Ureter (tissue), 1 donor: ENCODE measurements around the gene JUP. TPM values are rescaled to one million over a fixed set of nuclear protein-coding genes. Genes with fewer than 3 reads are reported as not detected.
"Not testable (repeated sequence)": the region's sequence is repeated elsewhere in the genome, so short reads cannot be mapped to it uniquely, and the experiment has no call there.

Experiments
- DNase-seq: peaks from one replicate; pipeline ENCODE4 v3.0.0-alpha.2; 2020; ENCODE audit warnings: low spot score
- total RNA-seq: library from RNA; stranded (reverse); gene quantifications from one replicate; pipeline ENCODE4 v1.2.4, GENCODE V29; 2023
- donor health status: DM: yes; HTN: yes; CAD: no.

The JUP gene
- total RNA-seq, 1 donor from 2014 or later: 277 TPM

DNA sequence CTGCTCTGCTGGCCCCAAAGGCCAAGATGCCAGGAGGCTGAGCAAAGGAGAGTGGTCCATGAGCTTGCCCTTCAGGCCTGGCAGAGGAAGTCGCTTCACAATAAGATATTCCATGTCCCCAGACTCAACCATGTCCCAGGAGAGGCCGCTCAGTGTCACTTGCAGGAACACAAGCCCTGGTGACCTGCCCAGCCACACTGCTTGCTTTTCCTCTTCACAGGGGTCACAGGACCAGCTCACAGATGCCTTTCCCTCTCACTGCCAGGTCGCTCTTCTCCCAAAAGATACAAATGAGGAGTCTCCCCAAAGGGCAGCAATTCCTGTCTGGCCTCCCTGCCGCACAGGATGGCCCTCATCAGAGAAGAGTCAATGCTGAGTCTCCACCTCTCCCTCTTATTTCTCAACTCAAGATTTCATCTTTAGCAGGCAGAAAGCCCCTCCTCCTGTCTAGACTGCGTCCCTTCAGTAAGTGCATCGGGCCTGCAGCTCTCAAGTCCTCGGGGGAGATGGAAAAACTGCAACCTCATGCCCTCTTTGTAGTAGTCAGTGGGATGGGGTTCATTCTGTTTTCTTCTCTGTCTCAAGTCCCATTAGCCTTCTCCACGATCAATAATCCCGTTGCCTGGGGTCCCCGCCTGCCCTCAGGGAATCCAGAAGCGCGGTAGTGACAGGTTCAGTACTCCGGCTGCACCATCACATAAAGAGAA is 5.0 kb downstream of the JUP start:
- no peak for DNase-seq

DNA sequence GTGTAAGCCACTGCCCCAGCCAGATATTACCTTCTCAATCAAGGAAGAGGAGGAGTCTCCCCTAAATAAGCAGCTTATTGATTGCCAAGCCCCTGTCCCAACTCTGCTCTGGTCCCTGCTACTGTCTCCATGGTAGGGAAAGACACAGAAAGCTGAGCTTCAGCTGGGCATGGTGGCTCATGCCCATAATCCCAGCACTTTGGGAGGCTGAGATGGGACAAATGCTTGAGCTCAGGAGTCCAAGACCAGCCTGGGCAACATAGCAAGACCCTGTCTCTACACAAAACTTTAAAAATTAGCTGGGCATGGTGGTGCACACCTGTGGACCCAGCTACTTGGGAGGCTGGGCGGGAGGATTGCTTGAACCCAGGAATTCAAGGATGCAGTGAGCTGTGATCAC is 6.6 kb downstream of the JUP start:
- DNase-seq: no peak

GRCh38 chr17:41777574-41778188 is 8.8 kb downstream of the JUP start:
- DNase-seq: peak; percentile 78

DNA sequence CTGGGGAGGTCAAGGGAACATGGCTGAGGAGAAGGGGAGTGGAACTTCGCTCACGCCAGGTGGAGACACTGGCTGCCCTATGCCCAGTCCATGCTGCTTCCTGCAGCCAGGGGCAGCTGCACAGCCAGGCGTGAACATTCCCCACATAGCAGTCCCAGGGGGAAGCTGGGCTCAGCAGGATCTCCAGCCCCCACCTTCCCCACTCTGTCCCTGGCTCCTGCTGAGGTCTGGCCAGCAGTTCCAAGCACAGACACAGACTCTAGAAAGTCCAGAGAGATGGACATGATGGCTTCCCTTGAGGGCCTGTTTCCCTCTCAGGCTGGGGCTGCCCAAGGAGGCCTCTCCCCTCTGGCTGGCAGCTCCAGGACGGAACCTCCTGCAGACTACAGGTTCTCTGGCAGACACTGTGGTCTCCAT is 9.3 kb downstream of the JUP start:
- no peak for DNase-seq

- not testable (repeated sequence) for DNase-seq
These were observed 10.1 kb downstream of the JUP start for GRCh38 chr17:41776262-41776900.

- no peak for DNase-seq
These were observed 10.9 kb downstream of the JUP start for GRCh38 chr17:41775394-41776226.

DNA sequence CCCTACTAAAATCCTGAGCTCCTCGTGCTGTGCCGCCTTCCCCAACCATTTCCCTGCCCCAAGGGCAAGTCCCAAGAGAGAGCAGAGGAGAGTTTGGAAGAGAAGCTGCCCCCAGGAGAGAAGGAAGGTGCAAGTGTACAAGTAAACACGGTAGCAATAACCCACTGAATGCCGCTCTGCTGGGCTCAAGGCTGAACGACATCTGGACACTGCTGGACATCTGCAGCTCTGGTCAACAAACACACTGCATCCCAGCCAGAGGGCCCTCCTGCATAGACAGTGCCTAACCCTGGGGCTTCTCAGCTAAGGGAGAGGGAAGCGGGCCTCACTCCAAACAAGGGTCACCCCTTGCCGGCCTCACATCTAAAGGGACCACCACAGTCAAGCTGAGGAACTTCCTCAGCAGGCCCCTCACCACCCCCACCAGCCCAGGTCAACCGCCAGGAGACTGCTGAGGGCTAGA is 12.7 kb downstream of the JUP start:
- no peak for DNase-seq

GRCh38 chr17:41773190-41773588 is 13.3 kb downstream of the JUP start:
- DNase-seq: peak; percentile 89

GRCh38 chr17:41772586-41773189 is 13.8 kb downstream of the JUP start:
- no peak for DNase-seq

GRCh38 chr17:41772218-41772585 is 14.3 kb downstream of the JUP start:
- peak; percentile 87 for DNase-seq

DNA sequence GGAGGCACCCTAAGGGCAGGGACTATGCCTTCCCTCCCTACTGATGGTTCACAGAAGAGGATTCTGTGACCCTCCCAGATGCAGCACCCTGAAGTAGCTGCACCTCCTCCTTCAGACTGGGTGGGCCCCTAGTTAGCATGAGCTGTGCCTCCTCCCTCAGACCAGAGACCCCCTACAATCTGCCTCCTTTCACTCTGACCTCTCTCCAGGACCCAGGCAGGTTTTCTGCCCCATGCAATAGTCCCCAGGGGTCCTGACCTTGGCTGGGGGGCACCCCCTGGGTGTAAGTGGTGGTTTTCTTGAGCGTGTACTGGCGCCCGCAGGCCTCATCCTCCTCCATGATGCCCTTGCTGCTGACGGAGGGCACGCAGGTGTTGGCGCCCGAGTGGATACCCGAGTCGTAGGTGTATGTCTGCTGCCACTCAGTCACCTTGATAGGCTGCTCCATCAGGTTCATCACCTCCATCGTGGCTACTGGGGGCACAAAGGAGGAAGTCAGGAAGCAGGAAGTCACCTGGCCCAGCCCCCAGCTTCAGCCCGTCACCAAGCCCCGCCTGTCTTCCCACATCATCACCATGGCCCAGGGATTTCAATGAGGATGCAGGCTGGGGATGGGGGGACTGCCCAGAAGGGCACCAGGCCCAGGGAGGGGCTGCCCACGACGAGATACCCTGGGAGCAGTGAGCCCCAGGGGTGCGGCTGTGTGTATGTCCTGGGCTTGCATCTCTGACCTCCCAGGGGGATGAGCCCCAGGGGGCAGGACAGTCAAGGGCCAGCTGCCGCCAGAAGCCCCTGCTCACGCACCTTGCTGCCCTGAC is 14.9 kb downstream of the JUP start:
- DNase-seq: no peak

DNA sequence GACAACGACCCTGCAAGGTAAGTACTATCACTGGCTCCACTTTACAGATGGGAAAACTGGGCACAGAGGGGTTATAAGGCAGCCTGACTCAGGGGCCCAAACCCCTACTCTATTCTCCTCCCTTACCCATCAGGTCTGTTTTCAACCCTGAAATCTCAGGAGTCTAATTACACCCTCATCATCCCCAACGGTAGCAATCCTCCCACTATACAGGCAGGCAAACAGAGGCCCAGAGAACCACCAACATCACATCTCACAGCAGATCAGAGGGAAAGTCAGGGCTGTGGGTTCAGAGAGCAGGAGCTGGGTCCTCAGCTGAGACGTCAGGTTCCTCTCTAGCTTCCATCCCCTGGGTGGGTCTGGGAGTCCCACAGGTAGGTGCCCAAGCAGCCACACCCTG is 16.5 kb downstream of the JUP start:
- no peak for DNase-seq

- no peak for DNase-seq
These were observed 17.1 kb downstream of the JUP start for GRCh38 chr17:41769346-41769862.

- DNase-seq: no peak
These were observed 17.7 kb downstream of the JUP start for GRCh38 chr17:41768682-41769288.

DNA sequence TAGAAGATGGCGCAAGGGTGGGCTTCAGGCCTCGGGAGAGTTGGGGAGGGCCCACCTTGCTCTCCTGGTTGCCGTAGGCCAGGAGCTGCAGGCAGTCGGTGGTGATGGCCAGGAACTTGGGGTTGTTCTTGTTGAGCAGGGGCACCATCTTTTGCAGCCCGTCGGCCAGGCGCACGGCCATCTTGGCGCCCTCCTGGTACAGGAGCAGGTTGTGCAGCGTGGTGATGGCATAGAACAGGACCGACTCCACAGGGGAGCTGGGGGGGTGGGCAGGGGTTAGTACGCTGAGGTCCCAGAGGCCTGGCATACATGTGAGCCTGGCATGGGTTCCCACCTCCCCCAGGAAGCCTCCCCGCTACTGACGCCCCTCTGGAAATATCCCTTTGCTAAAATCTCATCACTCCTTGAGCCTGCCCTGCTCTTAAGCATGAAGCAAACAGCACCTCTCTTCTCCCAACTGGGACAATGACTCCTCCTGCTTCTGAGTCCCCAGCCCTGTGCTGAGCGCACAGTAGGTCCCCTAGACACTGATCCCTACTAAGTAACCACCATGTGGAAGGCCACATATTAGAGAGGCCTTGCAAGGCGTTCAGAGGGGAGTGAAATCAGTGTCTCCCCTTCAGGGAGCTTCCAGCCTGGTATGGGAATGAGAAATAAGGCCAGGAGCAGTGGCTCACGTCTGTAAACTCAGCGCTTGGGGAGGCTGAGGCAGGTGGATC is 19.0 kb downstream of the JUP start:
- DNase-seq: no peak

GRCh38 chr17:41766135-41766534 is 20.4 kb downstream of the JUP start:
- DNase-seq: no peak

GRCh38 chr17:41763327-41763726 is 23.2 kb downstream of the JUP start:
- no peak for DNase-seq

DNA sequence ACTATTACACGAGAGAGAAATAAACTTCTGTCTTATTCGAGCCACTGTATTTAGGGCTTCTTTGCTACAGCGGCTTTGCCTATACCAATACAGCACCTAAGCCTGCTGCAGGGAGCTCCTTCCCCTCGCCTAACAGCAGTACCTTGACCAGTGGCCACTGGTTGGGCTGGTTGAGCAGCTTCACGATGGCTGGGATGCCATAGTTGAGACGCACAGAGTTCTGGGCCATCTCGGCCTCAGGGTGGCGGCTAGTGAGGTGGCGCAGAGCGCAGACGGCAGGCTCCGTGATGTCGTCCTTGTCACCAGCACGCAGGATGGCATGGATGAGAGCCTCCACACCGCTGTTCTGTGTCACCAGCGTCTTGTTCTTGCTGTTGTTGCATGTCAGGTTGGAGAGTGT is 23.7 kb downstream of the JUP start:
- no peak for DNase-seq

GRCh38 chr17:41762391-41762790 is 24.1 kb downstream of the JUP start:
- DNase-seq: no peak

- no peak for DNase-seq
These were observed 25.6 kb downstream of the JUP start for GRCh38 chr17:41760878-41761277.
